Gastrocnemius medialis (tissue), 4 donors: ENCODE results near the gene LRCH1.

Experiments
- POLR2A ChIP-seq, 2 donors: fragments of 450-650 bp; IDR thresholded peaks; one replicate each; pipeline ENCODE4 v1.6.1; 2017; ENCODE audit warnings: antibody characterized with exemption in 2 of 2, mild to moderate bottlenecking in 2 of 2, moderate library complexity in 2 of 2
- TF ChIP-seq, protein P1 (sequence below), 5 experiments: fragments of 450-650 bp in 3 of 5; fragments of 200-600 bp in 2 of 5; sonication (generic) in 2 of 5; IDR thresholded peaks in 4 of 5; conservative IDR thresholded peaks in 1 of 5; 1 replicate in 4 of 5; 2 replicates in 1 of 5; pipeline ENCODE4 v1.5.1; 2016 to 2019; ENCODE audit warnings: antibody characterized with exemption in 5 of 5, mild to moderate bottlenecking in 3 of 5, moderate library complexity in 3 of 5

DNA sequence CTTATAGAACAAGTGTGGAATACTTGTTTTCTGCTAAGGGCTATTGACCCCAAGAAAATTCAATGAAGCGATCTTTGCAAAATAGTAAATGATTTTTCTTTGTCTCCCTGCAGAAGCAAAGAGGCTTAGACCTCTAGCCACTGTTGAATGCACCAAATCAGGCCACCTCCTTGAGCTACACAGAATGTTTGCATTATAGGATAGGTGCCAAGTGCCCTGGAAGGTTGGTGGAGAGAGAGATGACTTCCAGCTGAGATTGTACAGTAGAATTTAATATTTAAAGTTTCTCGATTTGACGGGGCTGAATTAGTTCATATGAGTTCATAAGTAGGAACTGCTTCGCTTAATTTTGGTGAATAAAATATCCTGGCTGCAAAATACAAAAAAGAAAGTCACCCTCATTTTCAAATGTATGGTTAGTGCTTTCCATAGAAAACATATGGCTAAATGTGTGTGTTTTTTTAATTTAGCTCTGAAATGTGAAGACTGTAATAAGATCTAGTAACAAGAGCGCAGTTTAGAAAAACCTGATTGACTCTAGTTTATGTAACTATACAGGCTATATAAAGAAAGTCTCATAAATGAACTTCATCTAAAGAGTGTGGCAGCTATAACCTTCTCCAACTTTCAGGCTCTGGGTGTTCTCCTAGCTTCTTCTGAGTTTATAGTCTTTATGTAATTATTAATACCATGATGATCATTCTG lies 41.6 kb downstream of the LRCH1 start:
- TF ChIP-seq, protein P1, sequence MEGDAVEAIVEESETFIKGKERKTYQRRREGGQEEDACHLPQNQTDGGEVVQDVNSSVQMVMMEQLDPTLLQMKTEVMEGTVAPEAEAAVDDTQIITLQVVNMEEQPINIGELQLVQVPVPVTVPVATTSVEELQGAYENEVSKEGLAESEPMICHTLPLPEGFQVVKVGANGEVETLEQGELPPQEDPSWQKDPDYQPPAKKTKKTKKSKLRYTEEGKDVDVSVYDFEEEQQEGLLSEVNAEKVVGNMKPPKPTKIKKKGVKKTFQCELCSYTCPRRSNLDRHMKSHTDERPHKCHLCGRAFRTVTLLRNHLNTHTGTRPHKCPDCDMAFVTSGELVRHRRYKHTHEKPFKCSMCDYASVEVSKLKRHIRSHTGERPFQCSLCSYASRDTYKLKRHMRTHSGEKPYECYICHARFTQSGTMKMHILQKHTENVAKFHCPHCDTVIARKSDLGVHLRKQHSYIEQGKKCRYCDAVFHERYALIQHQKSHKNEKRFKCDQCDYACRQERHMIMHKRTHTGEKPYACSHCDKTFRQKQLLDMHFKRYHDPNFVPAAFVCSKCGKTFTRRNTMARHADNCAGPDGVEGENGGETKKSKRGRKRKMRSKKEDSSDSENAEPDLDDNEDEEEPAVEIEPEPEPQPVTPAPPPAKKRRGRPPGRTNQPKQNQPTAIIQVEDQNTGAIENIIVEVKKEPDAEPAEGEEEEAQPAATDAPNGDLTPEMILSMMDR (IDR thresholded peaks at IDR 0.05 in 4 of 5, conservative IDR thresholded peaks at IDR 0.05 in 1 of 5) = no peak
- no peak for TF ChIP-seq POLR2A (IDR thresholded peaks at IDR 0.05)
